Measurements from ENCODE around the gene MED26. TPM values are rescaled to one million over a fixed set of nuclear protein-coding genes. Genes with fewer than 3 reads are reported as not detected.
"Not testable (repeated sequence)": the region's sequence is repeated elsewhere in the genome, so short reads cannot be mapped to it uniquely, and the experiment has no call there.

Gene MED26
- total and polyA plus RNA-seq, 8 donors = 0.58 to 41.7 (median 4.3) TPM

DNA sequence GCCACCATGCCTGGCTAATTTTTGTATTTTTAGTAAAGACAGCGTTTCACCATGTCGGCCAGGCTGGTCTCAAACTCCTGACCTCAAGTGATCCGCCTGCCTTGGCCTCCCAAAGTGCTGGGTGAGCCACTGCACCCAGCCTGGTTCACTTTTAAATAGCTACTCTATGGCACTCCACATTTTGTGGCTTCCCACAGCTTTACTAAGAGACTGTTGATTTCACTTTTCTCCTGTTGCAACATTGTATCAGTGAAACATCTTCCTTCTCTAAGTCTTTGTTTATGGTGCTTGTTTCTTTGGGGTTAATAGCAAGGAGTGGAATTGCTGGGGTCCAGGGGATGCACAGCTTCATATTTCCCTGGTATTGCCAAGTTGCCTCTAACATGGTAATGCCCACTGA, 45.2 kb upstream of the MED26 start:
- Histone ChIP-seq H3K27me3 (no peaks in the 10 kb centered on the region), H3K9me3 (no peaks in the 10 kb centered on the region), H3K4me3 (no peak overlapping the region), H3K27ac (no peak overlapping the region), H3K36me3 (peaks cover 0 to 11% (median 3%) of the 10 kb centered on the region in 4 donors), H3K4me1 (peaks cover 0 to 15% (median 4%) of the 10 kb centered on the region in 4 donors)
- TF ChIP-seq POLR2A (IDR thresholded peaks at IDR 0.05) = no peak
- no peak for TF ChIP-seq EP300 (IDR thresholded peaks at IDR 0.05)
- TF ChIP-seq POLR2AphosphoS5 (IDR thresholded peaks at IDR 0.05) = no peak
- TF ChIP-seq, protein P1, sequence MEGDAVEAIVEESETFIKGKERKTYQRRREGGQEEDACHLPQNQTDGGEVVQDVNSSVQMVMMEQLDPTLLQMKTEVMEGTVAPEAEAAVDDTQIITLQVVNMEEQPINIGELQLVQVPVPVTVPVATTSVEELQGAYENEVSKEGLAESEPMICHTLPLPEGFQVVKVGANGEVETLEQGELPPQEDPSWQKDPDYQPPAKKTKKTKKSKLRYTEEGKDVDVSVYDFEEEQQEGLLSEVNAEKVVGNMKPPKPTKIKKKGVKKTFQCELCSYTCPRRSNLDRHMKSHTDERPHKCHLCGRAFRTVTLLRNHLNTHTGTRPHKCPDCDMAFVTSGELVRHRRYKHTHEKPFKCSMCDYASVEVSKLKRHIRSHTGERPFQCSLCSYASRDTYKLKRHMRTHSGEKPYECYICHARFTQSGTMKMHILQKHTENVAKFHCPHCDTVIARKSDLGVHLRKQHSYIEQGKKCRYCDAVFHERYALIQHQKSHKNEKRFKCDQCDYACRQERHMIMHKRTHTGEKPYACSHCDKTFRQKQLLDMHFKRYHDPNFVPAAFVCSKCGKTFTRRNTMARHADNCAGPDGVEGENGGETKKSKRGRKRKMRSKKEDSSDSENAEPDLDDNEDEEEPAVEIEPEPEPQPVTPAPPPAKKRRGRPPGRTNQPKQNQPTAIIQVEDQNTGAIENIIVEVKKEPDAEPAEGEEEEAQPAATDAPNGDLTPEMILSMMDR (IDR thresholded peaks at IDR 0.05) = no peak
- 80 to 95% (median 91%) methylated on average over 3 of the region's 3 CpGs for WGBS, 5 donors
- no peak for DNase-seq
- intact Hi-C loops (cut with DNase I; ENCODE audit: low total_unique reads) = no loop called here

DNA sequence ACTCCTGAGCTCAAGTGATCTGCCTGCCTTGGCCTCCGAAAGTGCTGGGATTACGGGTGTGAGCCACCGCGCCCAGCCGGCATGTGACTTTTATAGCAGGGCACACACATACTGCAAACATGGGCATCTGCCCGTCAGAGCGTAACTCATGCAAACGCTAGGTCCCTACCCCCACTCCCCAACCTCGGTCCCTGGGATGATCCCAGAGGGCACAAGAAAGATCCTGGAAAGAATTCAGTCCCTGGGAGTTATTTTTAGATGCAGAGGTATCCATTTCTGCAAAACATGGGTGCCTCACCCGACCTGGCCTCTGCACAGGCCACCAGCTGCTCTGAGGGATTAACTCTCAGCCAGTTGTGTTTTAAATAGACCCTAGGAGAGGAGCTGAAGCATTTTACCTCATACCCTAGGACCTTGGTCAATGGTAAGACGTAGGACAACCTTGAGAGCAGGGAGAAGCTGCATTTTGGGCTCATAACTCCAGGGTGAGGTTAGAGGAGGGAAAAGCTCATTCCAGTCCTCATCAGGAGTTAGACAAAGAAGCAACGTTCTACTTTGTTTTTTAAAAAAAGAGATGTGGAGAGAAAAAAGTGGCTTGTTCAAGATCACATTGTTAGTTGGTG, 43.8 kb upstream of the MED26 start:
- Histone ChIP-seq H3K27me3 (no peaks in the 10 kb centered on the region), H3K4me3 (no peak overlapping the region), H3K27ac (no peak overlapping the region), H3K36me3 (peaks cover 0 to 11% (median 3%) of the 10 kb centered on the region in 4 donors), H3K4me1 (peaks cover 0 to 7% (median 2%) of the 10 kb centered on the region in 4 donors), H3K9me3 (no peaks in the 10 kb centered on the region)
- DNase-seq = no peak
- WGBS, 5 donors = 79 to 89% (median 87%) methylated on average over 12 of the region's 12 CpGs
- intact Hi-C loops (cut with DNase I; ENCODE audit: low total_unique reads) = no loop called here
- no peak for TF ChIP-seq POLR2A (IDR thresholded peaks at IDR 0.05)
- TF ChIP-seq, protein P1 (IDR thresholded peaks at IDR 0.05) = no peak
- no peak for TF ChIP-seq EP300 (IDR thresholded peaks at IDR 0.05)
- TF ChIP-seq POLR2AphosphoS5 (IDR thresholded peaks at IDR 0.05) = no peak

DNA sequence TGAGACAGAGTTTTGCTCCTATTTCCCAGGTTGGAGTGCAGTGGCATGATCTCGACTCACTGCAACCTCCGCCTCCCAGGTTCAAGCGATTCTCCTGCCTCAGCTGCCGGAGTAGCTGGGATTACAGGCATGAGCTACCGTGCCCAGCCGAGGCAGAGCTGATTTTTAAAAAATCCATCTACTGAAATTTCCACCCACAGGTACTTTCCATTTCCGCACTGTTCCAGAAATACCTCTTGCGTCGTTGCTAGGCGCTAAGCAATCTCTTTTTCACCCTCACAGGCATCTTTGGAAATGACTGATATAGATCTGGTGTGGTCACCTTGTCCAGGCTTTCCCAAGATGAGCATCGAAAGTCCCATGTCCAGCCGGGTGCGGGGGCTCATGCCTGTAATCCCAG, 42.3 kb upstream of the MED26 start:
- intact Hi-C loops (cut with DNase I; ENCODE audit: low total_unique reads) = no loop called here
- Histone ChIP-seq H3K27ac (no peak overlapping the region), H3K4me3 (no peak overlapping the region), H3K27me3 (no peaks in the 10 kb centered on the region), H3K9me3 (no peaks in the 10 kb centered on the region), H3K4me1 (no peaks in the 10 kb centered on the region), H3K36me3 (peaks cover 0 to 11% (median 3%) of the 10 kb centered on the region in 4 donors)
- 92 to 97% (median 95%) methylated on average over 12 to 13 of the region's 13 CpGs for WGBS, 5 donors
- TF ChIP-seq POLR2A (IDR thresholded peaks at IDR 0.05) (no peak), POLR2AphosphoS5 (IDR thresholded peaks at IDR 0.05) (no peak), EP300 (IDR thresholded peaks at IDR 0.05) (no peak)
- TF ChIP-seq, protein P1 (IDR thresholded peaks at IDR 0.05) = no peak
- DNase-seq = no peak

DNA sequence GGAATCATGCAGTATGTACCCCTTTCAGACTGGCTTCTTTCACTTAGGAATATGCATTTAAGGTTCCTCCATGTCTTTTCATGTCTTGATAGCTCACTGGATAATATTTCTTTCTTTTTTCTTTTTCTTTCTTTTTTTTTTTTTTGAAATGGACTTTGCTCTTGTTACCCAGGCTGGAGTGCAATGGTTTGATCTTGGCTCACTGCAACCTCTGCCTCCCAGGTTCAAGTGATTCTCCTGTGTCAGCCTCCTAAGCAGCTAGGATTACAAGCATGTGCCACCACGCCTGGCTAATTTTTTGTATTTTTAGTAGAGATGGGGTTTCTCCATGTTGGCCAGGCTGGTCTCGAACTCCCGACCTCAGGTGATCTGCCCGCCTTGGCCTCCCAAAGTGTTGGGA, 40.7 kb upstream of the MED26 start:
- 91 to 95% (median 95%) methylated on average over 4 of the region's 4 CpGs for WGBS, 5 donors
- H3K36me3 ChIP-seq = peaks cover 0 to 11% (median 3%) of the 10 kb centered on the region in 4 donors
- not testable (repeated sequence) for DNase-seq

DNA sequence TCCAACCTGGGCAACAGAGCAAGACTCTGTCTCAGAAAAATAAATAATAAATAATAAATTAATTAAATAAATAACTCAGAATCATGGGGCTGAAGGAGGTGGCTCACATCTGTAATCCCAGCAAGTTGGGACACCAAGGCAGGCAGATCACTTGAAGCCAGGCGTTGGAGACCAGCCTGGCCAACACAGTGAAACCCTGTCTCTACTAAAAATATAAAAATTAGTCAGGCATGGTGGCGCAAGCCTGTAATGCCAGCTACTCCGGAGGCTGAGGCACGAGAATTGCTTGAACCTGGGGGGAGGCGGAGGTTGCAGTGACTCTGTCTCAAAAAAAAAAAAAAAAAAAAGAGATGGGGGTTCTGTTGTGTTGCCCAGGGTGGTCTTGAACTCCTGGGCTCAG, 40.2 kb upstream of the MED26 start:
- Histone ChIP-seq H3K9me3 (no peaks in the 10 kb centered on the region), H3K27ac (no peak overlapping the region), H3K4me3 (no peak overlapping the region), H3K36me3 (peaks cover 0 to 11% (median 3%) of the 10 kb centered on the region in 4 donors), H3K4me1 (peaks cover 0 to 19% (median 9%) of the 10 kb centered on the region in 4 donors), H3K27me3 (no peaks in the 10 kb centered on the region)
- intact Hi-C loops (cut with DNase I; ENCODE audit: low total_unique reads) = no loop called here
- no peak for DNase-seq
- WGBS, 5 donors = 92 to 99% (median 97%) methylated on average over 5 of the region's 5 CpGs
- TF ChIP-seq POLR2AphosphoS5 (IDR thresholded peaks at IDR 0.05) (no peak), POLR2A (IDR thresholded peaks at IDR 0.05) (no peak)

More for the DNA sequence above, 40.7 kb upstream of the MED26 start:
- H3K4me3 ChIP-seq; intact Hi-C loops (cut with DNase I; ENCODE audit: low total_unique reads); H3K9me3 ChIP-seq; H3K27me3 ChIP-seq; H3K27ac ChIP-seq: not testable (repeated sequence)
- H3K4me1 ChIP-seq = peaks cover 0 to 13% (median 5%) of the 10 kb centered on the region in 4 donors
